ENCODE results near the gene ARIH1. TPM values are rescaled to one million over a fixed set of nuclear protein-coding genes. Genes with fewer than 3 reads are reported as not detected.

Gene ARIH1
- polyA plus RNA-seq, 1 donor = 131 TPM

Other genes with a start within 250 kb of the ARIH1 start
- gene PKM, start 243.1 kb upstream of the ARIH1 start, polyA plus RNA-seq (ENCODE audit: insufficient read length) = 886 TPM
- 68.0 TPM for gene PARP6, start 201.8 kb upstream of the ARIH1 start, polyA plus RNA-seq (ENCODE audit: insufficient read length)
- 1.7 TPM for gene CELF6, start 154.2 kb upstream of the ARIH1 start, polyA plus RNA-seq (ENCODE audit: insufficient read length)
- gene HEXA, start 98.3 kb upstream of the ARIH1 start, polyA plus RNA-seq (ENCODE audit: insufficient read length) = 42.6 TPM
- not detected for gene TMEM202, start 76.0 kb upstream of the ARIH1 start, polyA plus RNA-seq (ENCODE audit: insufficient read length)
- gene GOLGA6B, start 180.4 kb downstream of the ARIH1 start, polyA plus RNA-seq (ENCODE audit: insufficient read length) = 0.75 TPM
- gene HIGD2B, start 211.9 kb downstream of the ARIH1 start, polyA plus RNA-seq (ENCODE audit: insufficient read length) = not detected
- gene BBS4, start 211.9 kb downstream of the ARIH1 start, polyA plus RNA-seq (ENCODE audit: insufficient read length) = 20.3 TPM